MM.1S (cell line): Measurements from ENCODE around the gene C1GALT1C1.

Experiments
- DNase-seq: peaks from one replicate; pipeline ENCODE4 v3.0.0-alpha.2; 2015
- H2AFZ ChIP-seq: fragments of 300-600 bp; sonication (generic); 2 replicates; pipeline ENCODE4 v1.6.0; 2016; ENCODE audit warnings: antibody characterized with exemption, low read length
- H3F3A ChIP-seq: fragments of 300-600 bp; sonication (generic); 2 replicates; pipeline ENCODE4 v1.6.1; 2016; ENCODE audit warnings: mild to moderate bottlenecking, antibody characterized with exemption, low read length, moderate library complexity, mixed read lengths; ENCODE audit not compliant: insufficient read depth
- H3K27ac ChIP-seq: fragments of 300-600 bp; sonication (generic); 2 replicates; pipeline ENCODE4 v1.5.1; 2016; ENCODE audit warnings: mild to moderate bottlenecking, low read length
- H3K27me3 ChIP-seq: fragments of 300-600 bp; sonication (generic); replicated peaks from 2 replicates; pipeline ENCODE4 v1.6.0; 2016; ENCODE audit warnings: low read length; ENCODE audit not compliant: insufficient read depth
- H3K36me3 ChIP-seq: fragments of 300-600 bp; sonication (generic); replicated peaks from 2 replicates; pipeline ENCODE4 v1.6.1; 2016; ENCODE audit warnings: mild to moderate bottlenecking, low read length, mixed read lengths; ENCODE audit not compliant: insufficient read depth
- H3K4me1 ChIP-seq: fragments of 300-600 bp; sonication (generic); 2 replicates; pipeline ENCODE4 v1.6.1; 2016; ENCODE audit warnings: low read length, mixed read lengths
- H3K4me2 ChIP-seq: fragments of 300-600 bp; sonication (generic); 2 replicates; pipeline ENCODE4 v1.6.0; 2016; ENCODE audit warnings: low read depth, low read length
- H3K4me3 ChIP-seq: fragments of 300-600 bp; sonication (generic); 2 replicates; pipeline ENCODE4 v1.5.1; 2016; ENCODE audit warnings: low read length, mixed read lengths
- H3K79me2 ChIP-seq: fragments of 300-600 bp; sonication (generic); 2 replicates; pipeline ENCODE4 v1.6.1; 2016; ENCODE audit warnings: mixed run types, low read length, mixed read lengths
- H3K9ac ChIP-seq: fragments of 300-600 bp; sonication (generic); 2 replicates; pipeline ENCODE4 v1.6.1; 2016; ENCODE audit warnings: low read length, mixed read lengths
- H3K9me2 ChIP-seq: fragments of 300-600 bp; sonication (generic); replicated peaks from 2 replicates; pipeline ENCODE4 v1.6.1; 2016; ENCODE audit warnings: mild to moderate bottlenecking, low read length, mixed read lengths; ENCODE audit not compliant: insufficient read depth
- H3K9me3 ChIP-seq: fragments of 300-600 bp; sonication (generic); replicated peaks from 2 replicates; pipeline ENCODE4 v1.6.1; 2016; ENCODE audit warnings: mild to moderate bottlenecking, low read length, mixed read lengths; ENCODE audit not compliant: insufficient read depth
- H4K20me1 ChIP-seq: fragments of 300-600 bp; sonication (generic); 2 replicates; pipeline ENCODE4 v1.6.1; 2016; ENCODE audit warnings: mild to moderate bottlenecking, low read length, moderate library complexity, mixed read lengths; ENCODE audit not compliant: insufficient read depth
- EZH2 ChIP-seq: fragments of 300-600 bp; sonication (generic); optimal IDR thresholded peaks from 2 replicates; pipeline ENCODE3; 2017; ENCODE audit warnings: low read depth, mild to moderate bottlenecking, antibody characterized with exemption, low read length, mixed read lengths
- EZH2phosphoT487 ChIP-seq: fragments of 300-600 bp; sonication (generic); IDR thresholded peaks from 2 replicates; pipeline ENCODE4 v1.6.1; 2018; ENCODE audit warnings: antibody characterized with exemption, low read length
- TF ChIP-seq, protein P1 (sequence below): fragments of 300-600 bp; sonication (generic); IDR thresholded peaks from 2 replicates; pipeline ENCODE4 v1.5.1; 2016; ENCODE audit warnings: antibody characterized with exemption, low read length, mixed read lengths

Gene C1GALT1C1

DNA sequence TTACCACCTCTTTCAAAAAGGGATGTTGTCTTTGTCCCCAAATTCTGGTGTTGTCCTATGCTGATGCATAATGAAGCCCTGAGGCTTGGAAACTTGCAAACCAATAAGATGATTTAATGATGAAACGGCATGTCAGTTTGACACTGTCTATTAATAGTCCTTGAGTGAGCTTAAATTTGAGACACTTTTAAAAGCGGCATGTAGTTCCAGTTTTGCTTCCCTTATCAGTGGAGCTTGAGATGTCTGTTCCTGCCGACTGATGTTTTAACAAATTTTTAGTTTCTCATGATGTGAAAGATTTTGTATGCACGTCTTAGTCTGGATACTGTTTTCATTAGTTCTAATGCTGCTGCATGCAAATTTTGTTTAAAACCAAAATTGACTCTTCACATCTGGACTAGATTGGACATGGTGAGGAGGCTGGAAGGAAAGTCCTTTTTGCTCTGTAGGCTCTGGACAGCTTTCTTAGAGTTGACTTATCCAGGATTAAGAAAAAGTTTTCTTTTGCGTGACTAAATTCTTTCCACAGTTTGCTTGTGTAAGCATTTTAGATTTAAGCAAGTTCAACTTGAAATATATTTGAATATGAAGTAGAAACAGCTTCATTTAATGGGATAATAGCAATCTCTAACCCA is 11.7 kb downstream of the C1GALT1C1 start:
- no peaks in the 10 kb centered on the region for H3K27me3 ChIP-seq
- no peaks in the 10 kb centered on the region for H4K20me1 ChIP-seq
- H3K4me2 ChIP-seq: no peak overlapping the region
- H3K36me3 ChIP-seq: no peaks in the 10 kb centered on the region
- H3K9ac ChIP-seq: no peak overlapping the region
- H3F3A ChIP-seq: no peaks in the 10 kb centered on the region
- H3K9me2 ChIP-seq: no peaks in the 10 kb centered on the region
- no peak for DNase-seq
- no peak overlapping the region for H2AFZ ChIP-seq
- no peaks in the 10 kb centered on the region for H3K9me3 ChIP-seq
- no peak overlapping the region for H3K4me3 ChIP-seq
- H3K4me1 ChIP-seq: no peaks in the 10 kb centered on the region
- H3K79me2 ChIP-seq: no peaks in the 10 kb centered on the region; the same call in 1 of the 2 replicates
- no peak overlapping the region for H3K27ac ChIP-seq
- TF ChIP-seq EZH2 (no peak), EZH2phosphoT487 (no peak)
- TF ChIP-seq, protein P1, sequence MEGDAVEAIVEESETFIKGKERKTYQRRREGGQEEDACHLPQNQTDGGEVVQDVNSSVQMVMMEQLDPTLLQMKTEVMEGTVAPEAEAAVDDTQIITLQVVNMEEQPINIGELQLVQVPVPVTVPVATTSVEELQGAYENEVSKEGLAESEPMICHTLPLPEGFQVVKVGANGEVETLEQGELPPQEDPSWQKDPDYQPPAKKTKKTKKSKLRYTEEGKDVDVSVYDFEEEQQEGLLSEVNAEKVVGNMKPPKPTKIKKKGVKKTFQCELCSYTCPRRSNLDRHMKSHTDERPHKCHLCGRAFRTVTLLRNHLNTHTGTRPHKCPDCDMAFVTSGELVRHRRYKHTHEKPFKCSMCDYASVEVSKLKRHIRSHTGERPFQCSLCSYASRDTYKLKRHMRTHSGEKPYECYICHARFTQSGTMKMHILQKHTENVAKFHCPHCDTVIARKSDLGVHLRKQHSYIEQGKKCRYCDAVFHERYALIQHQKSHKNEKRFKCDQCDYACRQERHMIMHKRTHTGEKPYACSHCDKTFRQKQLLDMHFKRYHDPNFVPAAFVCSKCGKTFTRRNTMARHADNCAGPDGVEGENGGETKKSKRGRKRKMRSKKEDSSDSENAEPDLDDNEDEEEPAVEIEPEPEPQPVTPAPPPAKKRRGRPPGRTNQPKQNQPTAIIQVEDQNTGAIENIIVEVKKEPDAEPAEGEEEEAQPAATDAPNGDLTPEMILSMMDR: no peak

DNA sequence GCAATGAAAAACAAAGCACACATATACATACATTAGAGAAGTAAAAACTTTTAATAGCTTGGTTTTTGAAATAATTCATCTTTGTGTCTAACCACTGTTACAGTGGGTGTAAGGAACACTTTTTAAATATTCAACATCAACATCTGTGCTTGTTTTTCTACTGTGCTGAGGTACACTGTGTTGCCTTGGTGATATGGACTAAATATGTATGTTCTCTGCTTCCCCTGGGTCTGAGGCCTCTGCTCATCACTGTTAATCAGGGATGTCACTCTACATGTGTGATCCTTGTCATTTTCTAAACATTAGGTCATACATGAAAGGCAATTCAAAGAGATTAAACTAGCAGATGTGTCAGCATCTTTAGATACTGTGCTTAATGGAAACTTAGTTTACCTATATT is 15.0 kb downstream of the C1GALT1C1 start:
- Histone ChIP-seq H3K9ac (no peak overlapping the region), H2AFZ (no peak overlapping the region), H3K36me3 (no peaks in the 10 kb centered on the region; the same call in 1 of the 2 replicates), H4K20me1 (no peaks in the 10 kb centered on the region), H3K9me2 (no peaks in the 10 kb centered on the region), H3K27me3 (no peaks in the 10 kb centered on the region), H3K4me1 (no peaks in the 10 kb centered on the region), H3K4me2 (no peak overlapping the region), H3K27ac (no peak overlapping the region), H3K9me3 (no peaks in the 10 kb centered on the region), H3K79me2 (no peaks in the 10 kb centered on the region), H3F3A (no peaks in the 10 kb centered on the region), H3K4me3 (no peak overlapping the region)
- TF ChIP-seq EZH2 (no peak), EZH2phosphoT487 (no peak)
- TF ChIP-seq, protein P1: no peak
- no peak for DNase-seq

DNA sequence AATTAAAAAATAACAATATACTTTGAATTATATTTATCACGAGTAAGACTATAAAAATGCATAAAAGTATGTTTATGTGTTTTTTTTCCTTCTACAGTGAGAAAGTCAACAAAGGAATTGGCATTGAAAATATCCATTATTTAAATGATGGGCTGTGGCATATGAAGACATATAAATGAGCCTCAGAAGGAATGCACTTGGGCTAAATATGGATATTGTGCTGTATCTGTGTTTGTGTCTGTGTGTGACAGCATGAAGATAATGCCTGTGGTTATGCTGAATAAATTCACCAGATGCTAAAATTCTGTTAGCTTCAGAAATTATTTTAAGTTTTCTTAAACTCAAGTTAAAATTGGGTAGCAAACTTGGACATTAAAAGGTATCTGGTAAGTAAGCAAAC is 17.8 kb downstream of the C1GALT1C1 start:
- TF ChIP-seq, protein P1: no peak
- no peak for TF ChIP-seq EZH2phosphoT487
- TF ChIP-seq EZH2: no peak

More for the DNA sequence above, 17.8 kb downstream of the C1GALT1C1 start:
- Histone ChIP-seq H3K4me3 (no peak overlapping the region), H3K36me3 (no peaks in the 10 kb centered on the region; the same call in 1 of the 2 replicates), H3K9me3 (no peaks in the 10 kb centered on the region), H3K9me2 (no peaks in the 10 kb centered on the region), H3F3A (no peaks in the 10 kb centered on the region), H4K20me1 (no peaks in the 10 kb centered on the region), H3K4me2 (no peak overlapping the region), H3K79me2 (0 out of 2 replicates have a peak, but pooled peaks cover 6% of the 10 kb centered on the region), H3K4me1 (no peaks in the 10 kb centered on the region), H3K27ac (no peak overlapping the region), H2AFZ (no peak overlapping the region), H3K9ac (no peak overlapping the region), H3K27me3 (no peaks in the 10 kb centered on the region)
- DNase-seq: no peak
